GM12878 (cell line): Measurements from ENCODE around the gene RAPGEF3. TPM values are rescaled to one million over a fixed set of nuclear protein-coding genes. Genes with fewer than 3 reads are reported as not detected.

ENCODE experiments used
- ATAC-seq: fragments of 200-7000 bp; cut with Tn5 transposase; 3 replicates; pipeline ENCODE4 v1.9.1; 2020; ENCODE audit warnings: mild to moderate bottlenecking, moderate library complexity
- BruUV-seq: library from RNA; stranded (reverse); fragments of 400-500 nt; replicated peaks from 2 replicates; lab custom pipeline; 2021; lab: Mats Ljungman, UMichigan
- CTCF ChIA-PET: fragments of 300-600 bp; sonication (Branson Sonifier 250); formaldehyde crosslinking; extraction: SDS; loops from one replicate; lab custom pipeline; 2021; ENCODE audit warnings: inconsistent platforms; lab: Yijun Ruan, JAX
- POLR2A ChIA-PET: fragments of 350-600 bp; formaldehyde crosslinking; extraction: SDS; loops from one replicate; lab custom pipeline; 2021; ENCODE audit warnings: inconsistent platforms; lab: Charles Lee
- RAD21 ChIA-PET: fragments of 300-600 bp; sonication (Branson Sonifier 250); formaldehyde crosslinking; loops from one replicate; lab custom pipeline; 2023; ENCODE audit warnings: antibody characterized with exemption; ENCODE audit not compliant: unreplicated experiment; lab: Charles Lee
- SMC1A ChIA-PET: fragments of 300-600 bp; sonication (Branson Sonifier 250); formaldehyde crosslinking; loops from one replicate; lab custom pipeline; 2023; ENCODE audit not compliant: unreplicated experiment, uncharacterized antibody; lab: Charles Lee
- DNase-seq: peaks from one replicate; pipeline ENCODE4 v3.0.0-alpha.2; 2011; ENCODE audit warnings: low read depth, low spot score
- FAIRE-seq: peaks from 3 replicates; lab custom pipeline; 2011; peaks lifted over from hg19 to GRCh38; lab: Jason Lieb, UNC
- H2AFZ ChIP-seq: 2 replicates; pipeline ENCODE4 v1.6.0; 2011; ENCODE audit warnings: low read depth, low read length, control low read depth; ENCODE audit not compliant: control insufficient read depth
- H3K27ac ChIP-seq: 2 replicates; pipeline ENCODE4 v1.5.1; 2011; ENCODE audit warnings: control low read depth; ENCODE audit not compliant: control insufficient read depth, insufficient read depth
- H3K27me3 ChIP-seq, 2 experiments: replicated peaks in 1 of 2; 2 replicates each; pipeline versions ENCODE4 v1.6.0 to v1.6.1; 2011; ENCODE audit warnings: low read length in 1 of 2; ENCODE audit not compliant: control insufficient read depth in 2 of 2, insufficient read depth in 2 of 2
- H3K36me3 ChIP-seq, 2 experiments: 2 replicates each; pipeline ENCODE4 v1.5.1; 2011; ENCODE audit warnings: low read length in 1 of 2; ENCODE audit not compliant: control insufficient read depth in 2 of 2, insufficient read depth in 2 of 2
- H3K4me1 ChIP-seq: 2 replicates; pipeline ENCODE4 v1.6.1; 2011; ENCODE audit warnings: mild to moderate bottlenecking, low read length, moderate library complexity, mixed read lengths; ENCODE audit not compliant: control insufficient read depth, insufficient read depth
- H3K4me2 ChIP-seq: 2 replicates; pipeline ENCODE4 v1.6.0; 2011; ENCODE audit warnings: control low read depth; ENCODE audit not compliant: control insufficient read depth, insufficient read depth
- H3K4me3 ChIP-seq: fragments of 200-600 bp; sonication (generic); 2 replicates; pipeline ENCODE4 v1.5.1; 2016
- H3K79me2 ChIP-seq: 2 replicates; pipeline ENCODE4 v1.6.0; 2011; ENCODE audit warnings: low read length; ENCODE audit not compliant: control insufficient read depth, insufficient read depth
- H3K9ac ChIP-seq: 2 replicates; pipeline ENCODE4 v1.8.0; 2011; ENCODE audit warnings: low read length, control low read depth, mixed read lengths; ENCODE audit not compliant: control insufficient read depth, insufficient read depth
- H3K9me3 ChIP-seq: replicated peaks from 3 replicates; pipeline ENCODE4 v1.5.1; 2011; ENCODE audit warnings: mild to moderate bottlenecking, low read length; ENCODE audit not compliant: control insufficient read depth, insufficient read depth
- H4K20me1 ChIP-seq: 2 replicates; pipeline ENCODE4 v1.6.0; 2011; ENCODE audit not compliant: control insufficient read depth, insufficient read depth
- BACH1 ChIP-seq: fragments of 450-650 bp; IDR thresholded peaks from 2 replicates; pipeline ENCODE4 v1.6.1; 2017; ENCODE audit warnings: mild to moderate bottlenecking, borderline replicate concordance
- CREM ChIP-seq: IDR thresholded peaks from 2 replicates; pipeline ENCODE4 v1.6.1; 2014; ENCODE audit warnings: antibody characterized with exemption, low read depth
- IKZF1 ChIP-seq: fragments of 450-650 bp; conservative IDR thresholded peaks from 2 replicates; pipeline ENCODE4 v1.6.1; 2017; ENCODE audit warnings: antibody characterized with exemption, mild to moderate bottlenecking
- IRF4 ChIP-seq: IDR thresholded peaks from 2 replicates; pipeline ENCODE4 v1.6.1; 2011; ENCODE audit warnings: low read depth, low read length
- JUNB ChIP-seq: IDR thresholded peaks from 2 replicates; pipeline ENCODE4 v1.6.1; 2016; ENCODE audit warnings: antibody characterized with exemption, mild to moderate bottlenecking
- LARP7 ChIP-seq: fragments of 450-650 bp; IDR thresholded peaks from 2 replicates; pipeline ENCODE4 v1.6.1; 2017; ENCODE audit warnings: mild to moderate bottlenecking
- NFYB ChIP-seq: IDR thresholded peaks from 2 replicates; pipeline ENCODE4 v1.6.1; 2011; ENCODE audit warnings: low read depth, mild to moderate bottlenecking, low read length, improper control_type of control experiment, moderate library complexity; ENCODE audit not compliant: insufficient read depth
- POLR2AphosphoS2 ChIP-seq: IDR thresholded peaks from 2 replicates; pipeline ENCODE4 v1.6.1; 2011; ENCODE audit warnings: low read depth, mild to moderate bottlenecking, low read length, improper control_type of control experiment, moderate library complexity
- POLR2AphosphoS5 ChIP-seq: IDR thresholded peaks from 2 replicates; pipeline ENCODE4 v1.6.1; 2011; ENCODE audit warnings: mild to moderate bottlenecking, low read length, inconsistent platforms
- RELA ChIP-seq: fragments of 450-650 bp; IDR thresholded peaks from 2 replicates; pipeline ENCODE4 v1.8.0; 2014; ENCODE audit warnings: borderline replicate concordance; ENCODE audit not compliant: partially characterized antibody
- SREBF2 ChIP-seq: IDR thresholded peaks from 2 replicates; pipeline ENCODE4 v1.6.1; 2012; ENCODE audit warnings: mild to moderate bottlenecking, low read length
- ZBED1 ChIP-seq: IDR thresholded peaks from 2 replicates; pipeline ENCODE4 v1.6.1; 2016; ENCODE audit warnings: borderline replicate concordance
- ZNF217 ChIP-seq: fragments of 450-650 bp; IDR thresholded peaks from 2 replicates; pipeline ENCODE4 v1.6.1; 2017; ENCODE audit warnings: antibody characterized with exemption, mild to moderate bottlenecking
- ZNF384 ChIP-seq: IDR thresholded peaks from 2 replicates; pipeline ENCODE4 v1.6.1; 2012; ENCODE audit warnings: low read depth, mild to moderate bottlenecking, low read length, improper control_type of control experiment, borderline replicate concordance
- WGBS: methylation state at CpG from one replicate; pipeline ENCODE4 v1.1.6; 2016; ENCODE audit warnings: low lambda C conversion rate; ENCODE audit not compliant: insufficient replicate concordance, insufficient coverage; ENCODE audit errors: missing lambda C conversion rate; 5-methylcytosine and 5-hydroxymethylcytosine counted together
- in situ Hi-C: fragments of 300-500 bp; cut with MboI; formaldehyde crosslinking; loops from 9 replicates; pipeline ENCODE4 v1.14.3; 2018; ENCODE audit warnings: mixed read lengths
- intact Hi-C: fragments of 100-400 bp; cut with micrococcal nuclease; formaldehyde crosslinking; loops from one replicate; pipeline ENCODE4 v1.14.2; 2022; ENCODE audit not compliant: unreplicated experiment
- polyA plus RNA-seq, 11 experiments: library from polyadenylated mRNA; depleted of rRNA in 4 of 11; unstranded in 6 of 11; stranded (reverse) in 5 of 11; fragments of >200 nt; fragmentation: Nextera tagmentation in 4 of 11; fragmentation: Illumina TruSeq in 1 of 11; extraction: Ambion mirVana in 4 of 11; extraction: Trizol in 1 of 11; gene quantifications; 1 replicate in 1 of 11; 2 replicates in 10 of 11; pipeline versions ENCODE4 v1.2.1 to v1.2.3, GENCODE V29; 2011 to 2016; ENCODE audit warnings: inconsistent platforms in 2 of 11, missing spikeins in 2 of 11, low read depth in 1 of 11
- total RNA-seq, 4 experiments: library from RNA; depleted of rRNA in 3 of 4; stranded (reverse); fragments of >200 nt in 3 of 4; fragmentation: Illumina TruSeq in 1 of 4; extraction: Trizol in 1 of 4; gene quantifications; 2 replicates each; pipeline versions ENCODE4 v1.2.1 to v1.2.3, GENCODE V29; 2013 to 2021
- TF ChIP-seq, protein P1 (sequence below): IDR thresholded peaks from 2 replicates; pipeline ENCODE4 v1.6.1; 2011; ENCODE audit warnings: borderline replicate concordance, low read depth, mild to moderate bottlenecking, moderate library complexity, mixed read lengths, low read length; ENCODE audit not compliant: insufficient read depth; ENCODE audit errors: extremely low read length

The RAPGEF3 gene
- total and polyA plus RNA-seq, 10 of the 15 experiments (the other 5 are each of a cell fraction or from before 2014, with no cell fraction given) = 0.02 to 0.92 (median 0.31) TPM; not detected in 2

DNA sequence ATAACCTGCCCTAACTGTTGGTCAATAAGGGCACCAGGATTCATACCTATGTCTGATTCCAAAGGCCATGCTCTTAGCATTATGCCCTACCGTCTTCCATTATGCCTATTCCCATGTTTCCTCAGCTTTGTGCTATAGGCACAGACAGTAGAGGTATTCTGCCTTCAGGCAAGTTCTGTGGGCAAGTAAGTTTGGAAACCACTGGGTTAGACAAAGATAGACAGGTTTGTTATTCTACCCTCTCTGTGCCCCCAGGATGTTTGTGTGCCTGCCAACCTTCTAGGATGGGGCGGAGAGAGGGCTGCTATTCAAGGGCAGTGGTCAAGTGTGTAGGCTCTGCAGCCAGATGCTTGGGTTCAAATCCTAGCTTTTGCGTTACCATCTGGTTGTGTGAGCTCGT is 4.6 kb downstream of the RAPGEF3 start:
- DNase-seq (no peak), ATAC-seq (no peak), FAIRE-seq (peak; percentile 41)
- in situ Hi-C loops = no loop called here
- Histone ChIP-seq H3K9me3 (no peaks in the 10 kb centered on the region), H3K36me3 (no peaks in the 10 kb centered on the region), H3K79me2 (no peaks in the 10 kb centered on the region), H3K9ac (no peak overlapping the region), H3K4me1 (peaks cover 41% of the 10 kb centered on the region), H3K4me2 (peak overlapping the region; percentile 82; the same call in 1 of the 2 replicates), H4K20me1 (no peaks in the 10 kb centered on the region), H3K27me3 (no peaks in the 10 kb centered on the region), H3K27ac (0 out of 2 replicates have a peak overlapping the region, but pooled peaks have one; percentile 76), H2AFZ (no peak overlapping the region), H3K4me3 (no peak overlapping the region)
- CTCF ChIA-PET = interaction anchor here (1.1 to 14.5 kb wide), 8 partner anchors 10 to 85 kb away, joined by 3 to 507 read pairs (median 20); partner anchors contain the start of gene SLC48A1
- WGBS = 96% methylated on average over 4 of the region's 4 CpGs
- TF ChIP-seq JUNB (no peak), IKZF1 (no peak), IRF4 (no peak), ZBED1 (no peak), RELA (no peak), ZNF384 (no peak), SREBF2 (no peak), POLR2AphosphoS5 (no peak), POLR2AphosphoS2 (no peak), CREM (no peak), LARP7 (no peak), NFYB (no peak), ZNF217 (no peak), BACH1 (no peak)
- TF ChIP-seq, protein P1, sequence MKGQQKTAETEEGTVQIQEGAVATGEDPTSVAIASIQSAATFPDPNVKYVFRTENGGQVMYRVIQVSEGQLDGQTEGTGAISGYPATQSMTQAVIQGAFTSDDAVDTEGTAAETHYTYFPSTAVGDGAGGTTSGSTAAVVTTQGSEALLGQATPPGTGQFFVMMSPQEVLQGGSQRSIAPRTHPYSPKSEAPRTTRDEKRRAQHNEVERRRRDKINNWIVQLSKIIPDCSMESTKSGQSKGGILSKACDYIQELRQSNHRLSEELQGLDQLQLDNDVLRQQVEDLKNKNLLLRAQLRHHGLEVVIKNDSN = no peak
- SMC1A ChIA-PET = interaction anchor here (2.2 to 12.2 kb wide), 5 partner anchors 9 to 39 kb away, joined by 6 to 277 read pairs (median 15); no protein-coding TSS in a partner anchor
- no TSS peak for BruUV-seq
- RAD21 ChIA-PET = interaction anchor here (1.7 to 12.6 kb wide), 3 partner anchors 12 to 48 kb away, joined by 5 to 237 read pairs (median 83); partner anchors contain the start of genes RPAP3 and SLC48A1
- intact Hi-C loops = no loop called here
- POLR2A ChIA-PET = interaction anchor here (1.5 to 2.4 kb wide), 3 partner anchors 10 to 131 kb away, joined by 4 to 14 read pairs (median 5); no protein-coding TSS in a partner anchor
